ENCODE measurements around the gene TM7SF2. TPM values are rescaled to one million over a fixed set of nuclear protein-coding genes. Genes with fewer than 3 reads are reported as not detected.

TM7SF2 gene
- total and polyA plus RNA-seq, 2 donors (not counting 1 experiment from before 2014, with no cell fraction given) = 23.9 to 28.5 TPM

DNA sequence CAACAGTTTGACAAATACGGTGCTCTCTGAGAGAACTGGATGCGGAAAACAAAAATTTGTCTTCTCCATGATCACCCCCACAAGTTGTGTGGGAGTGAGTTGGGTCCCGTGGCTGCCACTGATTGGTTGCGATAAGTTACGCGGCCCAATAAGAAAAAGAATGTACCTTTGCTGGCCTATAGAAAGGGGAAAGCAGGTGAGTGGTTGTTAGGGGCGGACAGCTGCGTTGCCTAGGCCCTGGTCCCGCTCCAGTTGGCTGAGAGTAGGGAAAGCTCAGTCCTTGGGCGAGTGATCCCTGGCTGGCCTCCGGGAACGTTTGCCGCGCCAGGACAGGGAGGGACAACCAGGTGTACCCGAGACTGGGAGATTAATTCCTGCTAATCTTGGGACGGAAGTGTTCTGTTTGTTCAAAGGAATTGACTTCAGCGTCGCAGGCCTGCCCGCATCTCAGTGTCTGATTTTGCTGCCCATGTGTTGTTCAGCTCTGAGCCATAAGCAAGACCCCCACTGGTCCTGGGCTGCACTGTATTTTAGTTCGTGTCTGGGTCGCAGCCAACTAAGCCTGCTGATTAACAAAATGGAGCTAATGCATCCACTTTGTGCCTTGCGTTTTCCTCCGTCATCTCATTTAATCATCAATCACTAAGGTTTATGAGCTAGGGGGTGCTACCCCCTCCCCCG is 23.4 kb downstream of the TM7SF2 start:
- peak; percentile 64 for ATAC-seq (ENCODE audit: low read depth)

More for the DNA sequence above, 23.4 kb downstream of the TM7SF2 start:
- H3K4me1 ChIP-seq (ENCODE audit: control insufficient read depth in 2 of 2, insufficient read depth in 2 of 2, low read length in 2 of 2) = peaks cover 32 to 52% of the 10 kb centered on the region in 2 donors
- H3K4me2 ChIP-seq (replicated peaks; ENCODE audit: low read depth, low read length, poor library complexity, severe bottlenecking) = peak overlapping the region; percentile 89
- Mint-ChIP-seq H3K4me3 (peak overlapping the region; percentile 97), H3K4me1 (peaks cover 61% of the 10 kb centered on the region), H3K27me3 (no peaks in the 10 kb centered on the region), H3K27ac (peak overlapping the region; percentile 99), H3K9me3 (ENCODE audit: insufficient read depth) (no peaks in the 10 kb centered on the region)
- peak overlapping the region; percentile 98 to 99 for H3K27ac ChIP-seq (ENCODE audit: low read length in 2 of 2)
- ChIA-PET CTCF (interaction anchor here (0.5 to 7.5 kb wide), 10 partner anchors 10 to 647 kb away, joined by 3 to 64 read pairs (median 5); partner anchors contain the start of genes CAPN1, EHBP1L1, FAU and MRPL49), POLR2A (interaction anchor here (0.6 to 8.8 kb wide), 11 partner anchors 9 to 1120 kb away, joined by 3 to 160 read pairs (median 4); partner anchors contain the start of genes CAPN1, FAU, MALAT1 and MRPL49)
- peak overlapping the region; percentile 81 to 99 (median 96) for H3K4me3 ChIP-seq (ENCODE audit: control extremely low read depth in 1 of 5, extremely low read depth in 1 of 5, insufficient read depth in 1 of 5, low read depth in 2 of 5, low read length in 4 of 5)
- H3K79me2 ChIP-seq (ENCODE audit: control insufficient read depth, insufficient read depth, low read length) = peaks cover 71% of the 10 kb centered on the region
- peak overlapping the region; percentile 71 for H2AFZ ChIP-seq (ENCODE audit: insufficient read depth, low read depth, low read length, poor library complexity, severe bottlenecking)
- no peaks in the 10 kb centered on the region for H3K27me3 ChIP-seq (replicated peaks in 1 of 4; ENCODE audit: control extremely low read depth in 1 of 4, control insufficient read depth in 3 of 4, insufficient read depth in 4 of 4, low read length in 3 of 4)
- 3% methylated on average over 23 of the region's 24 CpGs for WGBS (ENCODE audit: insufficient coverage)
- TF ChIP-seq, protein P1, sequence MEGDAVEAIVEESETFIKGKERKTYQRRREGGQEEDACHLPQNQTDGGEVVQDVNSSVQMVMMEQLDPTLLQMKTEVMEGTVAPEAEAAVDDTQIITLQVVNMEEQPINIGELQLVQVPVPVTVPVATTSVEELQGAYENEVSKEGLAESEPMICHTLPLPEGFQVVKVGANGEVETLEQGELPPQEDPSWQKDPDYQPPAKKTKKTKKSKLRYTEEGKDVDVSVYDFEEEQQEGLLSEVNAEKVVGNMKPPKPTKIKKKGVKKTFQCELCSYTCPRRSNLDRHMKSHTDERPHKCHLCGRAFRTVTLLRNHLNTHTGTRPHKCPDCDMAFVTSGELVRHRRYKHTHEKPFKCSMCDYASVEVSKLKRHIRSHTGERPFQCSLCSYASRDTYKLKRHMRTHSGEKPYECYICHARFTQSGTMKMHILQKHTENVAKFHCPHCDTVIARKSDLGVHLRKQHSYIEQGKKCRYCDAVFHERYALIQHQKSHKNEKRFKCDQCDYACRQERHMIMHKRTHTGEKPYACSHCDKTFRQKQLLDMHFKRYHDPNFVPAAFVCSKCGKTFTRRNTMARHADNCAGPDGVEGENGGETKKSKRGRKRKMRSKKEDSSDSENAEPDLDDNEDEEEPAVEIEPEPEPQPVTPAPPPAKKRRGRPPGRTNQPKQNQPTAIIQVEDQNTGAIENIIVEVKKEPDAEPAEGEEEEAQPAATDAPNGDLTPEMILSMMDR (IDR thresholded peaks at IDR 0.05) = no peak
- TF ChIP-seq EZH2 (IDR thresholded peaks at IDR 0.05; ENCODE audit: borderline replicate concordance, insufficient read depth, low read depth, low read length, poor library complexity, severe bottlenecking) = no peak
- peaks cover 39% of the 10 kb centered on the region for H4K20me1 ChIP-seq (ENCODE audit: control insufficient read depth, insufficient read depth, low read length, poor library complexity, severe bottlenecking)
- H3K9me3 ChIP-seq (ENCODE audit: control extremely low read depth in 1 of 3, control insufficient read depth in 2 of 3, insufficient read depth in 1 of 3, low read length in 2 of 3) = no peaks in the 10 kb centered on the region
- peaks cover 1 to 23% of the 10 kb centered on the region in 2 experiments for H3K36me3 ChIP-seq (replicated peaks in 1 of 2; ENCODE audit: control extremely low read depth in 1 of 2, control insufficient read depth in 1 of 2, extremely low read depth in 1 of 2, insufficient read depth in 2 of 2, low read length in 1 of 2)
- H3K9ac ChIP-seq (ENCODE audit: low read length) = peak overlapping the region; percentile 99
- DNase-seq = peak; percentile 95
- intact Hi-C loops (cut with micrococcal nuclease) = loop anchor here (1.0 to 5.0 kb wide), 4 partner anchors 51 to 482 kb away; partner anchors contain the start of genes CDCA5, MAP4K2, PCNX3 and SAC3D1
